K562 (cell line): ENCODE data around the gene ZRANB3. TPM values are rescaled to one million over a fixed set of nuclear protein-coding genes. Genes with fewer than 3 reads are reported as not detected.

ENCODE experiments used
- ATAC-seq: fragments of 200-7000 bp; cut with Tn5 transposase; 3 replicates; pipeline ENCODE4 v1.9.1; 2020; ENCODE audit warnings: moderate library complexity
- BruUV-seq: library from RNA; stranded (reverse); fragments of 400-500 nt; replicated peaks from 2 replicates; lab custom pipeline; 2021; lab: Mats Ljungman, UMichigan
- CTCF ChIA-PET: fragments of 300-600 bp; formaldehyde crosslinking; extraction: SDS; loops from one replicate; lab custom pipeline; 2021; ENCODE audit warnings: low intra/inter-chr PET ratio; lab: Yijun Ruan, JAX
- POLR2A ChIA-PET: fragments of 300-600, 350-650 bp; sonication (Branson Sonifier 250); formaldehyde crosslinking; extraction: SDS; loops from one replicate; lab custom pipeline; 2021; ENCODE audit warnings: antibody characterized with exemption, inconsistent platforms; lab: Yijun Ruan, JAX
- DNase-seq, 4 experiments: peaks; one replicate each; pipeline versions ENCODE4 v3.0.0 to v3.0.0-alpha.2; 2011 to 2018; ENCODE audit warnings: low spot score in 3 of 4, mixed read lengths in 3 of 4; ENCODE audit errors: extremely low read depth in 1 of 4
- FAIRE-seq: peaks from 2 replicates; lab custom pipeline; 2011; peaks lifted over from hg19 to GRCh38; lab: Jason Lieb, UNC
- H2AFZ ChIP-seq: 2 replicates; pipeline ENCODE4 v1.6.0; 2011; ENCODE audit warnings: low read depth, low read length, control low read depth, inconsistent platforms
- H3K27ac ChIP-seq: fragments of 200-600 bp; 3 replicates; pipeline ENCODE4 v1.8.0; 2011; ENCODE audit warnings: low read depth, mild to moderate bottlenecking, control low read depth, inconsistent platforms, low read length, moderate library complexity, mixed read lengths; ENCODE audit errors: extremely low read depth
- H3K27me3 ChIP-seq, 2 experiments: fragments of 300-600 bp in 1 of 2; 2 replicates in 1 of 2; 3 replicates in 1 of 2; pipeline versions ENCODE4 v1.6.0 to v1.8.0; 2011; ENCODE audit warnings: inconsistent platforms in 2 of 2, low read length in 2 of 2, mild to moderate bottlenecking in 1 of 2, mixed read lengths in 1 of 2, moderate library complexity in 1 of 2; ENCODE audit not compliant: control insufficient read depth in 2 of 2, insufficient read depth in 2 of 2
- H3K36me3 ChIP-seq: fragments of 300-600 bp; 3 replicates; pipeline ENCODE4 v1.8.0; 2011; ENCODE audit warnings: mild to moderate bottlenecking, low read length, inconsistent platforms; ENCODE audit not compliant: control insufficient read depth, insufficient read depth
- H3K4me1 ChIP-seq, 2 experiments: fragments of 200-600 bp in 1 of 2; replicated peaks in 1 of 2; 2 replicates in 1 of 2; 3 replicates in 1 of 2; pipeline versions ENCODE4 v1.5.1 to v1.8.0; 2011; ENCODE audit warnings: inconsistent platforms in 2 of 2, low read length in 2 of 2, mild to moderate bottlenecking in 1 of 2, mixed read lengths in 1 of 2, moderate library complexity in 1 of 2; ENCODE audit not compliant: control insufficient read depth in 2 of 2, insufficient read depth in 2 of 2
- H3K4me2 ChIP-seq: 2 replicates; pipeline ENCODE4 v1.6.1; 2011; ENCODE audit warnings: low read length, control low read depth, inconsistent platforms, mixed read lengths; ENCODE audit not compliant: insufficient read depth
- H3K4me3 ChIP-seq: fragments of 200-600 bp; sonication (generic), shearing (Covaris generic); 2 replicates; pipeline ENCODE4 v1.5.1; 2016; ENCODE audit warnings: control low read depth, inconsistent platforms
- H3K79me2 ChIP-seq: fragments of 200-600 bp; 3 replicates; pipeline ENCODE4 v1.8.0; 2011; ENCODE audit warnings: low read length, inconsistent platforms; ENCODE audit not compliant: control insufficient read depth, insufficient read depth
- H3K9ac ChIP-seq, 2 experiments: 2 replicates each; pipeline versions ENCODE4 v1.6.0 to v1.6.1; 2011; ENCODE audit warnings: low read depth in 2 of 2, low read length in 2 of 2, control low read depth in 1 of 2, inconsistent platforms in 1 of 2, mild to moderate bottlenecking in 1 of 2, mixed read lengths in 1 of 2; ENCODE audit not compliant: insufficient read depth in 1 of 2
- H3K9me1 ChIP-seq: one replicate; pipeline ENCODE4 v1.6.0; 2011; ENCODE audit warnings: inconsistent platforms, mild to moderate bottlenecking, low read length, moderate library complexity; ENCODE audit not compliant: control insufficient read depth, insufficient read depth
- H3K9me3 ChIP-seq: replicated peaks from 2 replicates; pipeline ENCODE4 v1.5.1; 2011; ENCODE audit warnings: low read depth, low read length, inconsistent platforms; ENCODE audit not compliant: control insufficient read depth, insufficient read depth
- H4K20me1 ChIP-seq: replicated peaks from 2 replicates; pipeline ENCODE4 v1.6.1; 2011; ENCODE audit warnings: low read length, inconsistent platforms, mixed read lengths; ENCODE audit not compliant: control insufficient read depth, insufficient read depth
- CBX3 ChIP-seq, 2 experiments: IDR thresholded peaks; 1 replicate in 1 of 2; 2 replicates in 1 of 2; pipeline ENCODE4 v1.6.1; 2012; ENCODE audit warnings: inconsistent platforms in 2 of 2, low read length in 2 of 2, borderline replicate concordance in 1 of 2, control low read depth in 1 of 2
- CHD1 ChIP-seq: fragments of 200-600 bp; sonication (generic); IDR thresholded peaks from one replicate; pipeline ENCODE4 v1.6.1; 2012; ENCODE audit warnings: mild to moderate bottlenecking, moderate library complexity, low read length, inconsistent platforms
- RBM25 ChIP-seq: fragments of 200-400 bp; formaldehyde crosslinking; IDR thresholded peaks from 2 replicates; pipeline ENCODE4 v1.6.1; 2018; ENCODE audit warnings: low read length, low read depth, moderate library complexity; ENCODE audit not compliant: severe bottlenecking
- TRIM28 ChIP-seq: fragments of 450-650 bp; IDR thresholded peaks from 2 replicates; pipeline ENCODE4 v1.6.1; 2017
- ZFP30 ChIP-seq: fragments of 250-450 bp; sonication (Bioruptor Pico); IDR thresholded peaks from 2 replicates; pipeline ENCODE4 v1.8.0; 2022; ENCODE audit warnings: moderate library complexity, mild to moderate bottlenecking, inconsistent platforms, borderline replicate concordance
- ZNF408 ChIP-seq: fragments of 250-450 bp; sonication (Bioruptor Pico); IDR thresholded peaks from 2 replicates; pipeline ENCODE4 v1.4.0; 2020; ENCODE audit warnings: low read depth, mild to moderate bottlenecking, moderate library complexity
- ZNF561 ChIP-seq: fragments of 450-650 bp; formaldehyde crosslinking; conservative IDR thresholded peaks from 2 replicates; pipeline ENCODE4 v1.4.0; 2020; ENCODE audit warnings: mild to moderate bottlenecking, moderate library complexity
- WGBS: fragments of 100-300 bp; shearing (Covaris generic); methylation state at CpG from one replicate; pipeline ENCODE4 v1.1.6; 2016; ENCODE audit warnings: low coverage, mixed read lengths; ENCODE audit not compliant: insufficient coverage; ENCODE audit errors: missing lambda C conversion rate; 5-methylcytosine and 5-hydroxymethylcytosine counted together
- in situ Hi-C: fragments of 300-500 bp; cut with MboI; formaldehyde crosslinking; loops from 4 replicates; pipeline ENCODE4 v1.15.0; 2018; ENCODE audit warnings: inconsistent platforms, mixed read lengths
- intact Hi-C: fragments of 100-400 bp; cut with micrococcal nuclease; formaldehyde crosslinking; loops from 2 replicates; pipeline ENCODE4 v1.14.2; 2022
- polyA plus RNA-seq, 8 experiments: library from polyadenylated mRNA; depleted of rRNA in 4 of 8; stranded (reverse) in 5 of 8; unstranded in 3 of 8; fragments of >200 nt; fragmentation: Nextera tagmentation in 2 of 8; fragmentation: Illumina TruSeq in 1 of 8; extraction: Ambion mirVana in 2 of 8; extraction: Trizol in 1 of 8; gene quantifications; 2 replicates each; pipeline versions ENCODE4 v1.2.1 to v1.2.3, GENCODE V29; 2011 to 2014; ENCODE audit warnings: inconsistent platforms in 1 of 8, missing spikeins in 1 of 8
- total RNA-seq, 7 experiments: library from RNA; depleted of rRNA in 6 of 7; stranded (reverse); fragments of >200 nt in 6 of 7; fragmentation: Illumina TruSeq in 2 of 7; extraction: Trizol in 2 of 7; gene quantifications; 2 replicates each; pipeline versions ENCODE4 v1.2.1 to v1.2.3, GENCODE V29; 2011 to 2021; ENCODE audit warnings: low replicate concordance in 1 of 7
- TF ChIP-seq, protein P1 (sequence below): fragments of 450-650 bp; IDR thresholded peaks from 2 replicates; pipeline ENCODE4 v1.6.1; 2016; ENCODE audit warnings: antibody characterized with exemption
- TF ChIP-seq, protein P2 (sequence below): fragments of 250-450 bp; sonication (Bioruptor Pico); IDR thresholded peaks from 2 replicates; pipeline ENCODE4 v1.5.1; 2021; ENCODE audit warnings: mild to moderate bottlenecking
- TF ChIP-seq, protein P3 (sequence below): fragments of 450-650 bp; IDR thresholded peaks from 2 replicates; pipeline ENCODE4 v1.6.1; 2018; ENCODE audit warnings: mild to moderate bottlenecking, low read depth; ENCODE audit not compliant: partially characterized antibody

The ZRANB3 gene
- total and polyA plus RNA-seq, 9 of the 15 experiments (the other 6 are each of a cell fraction or from before 2014, with no cell fraction given): 8.6 to 21.3 (median 14.7) TPM

DNA sequence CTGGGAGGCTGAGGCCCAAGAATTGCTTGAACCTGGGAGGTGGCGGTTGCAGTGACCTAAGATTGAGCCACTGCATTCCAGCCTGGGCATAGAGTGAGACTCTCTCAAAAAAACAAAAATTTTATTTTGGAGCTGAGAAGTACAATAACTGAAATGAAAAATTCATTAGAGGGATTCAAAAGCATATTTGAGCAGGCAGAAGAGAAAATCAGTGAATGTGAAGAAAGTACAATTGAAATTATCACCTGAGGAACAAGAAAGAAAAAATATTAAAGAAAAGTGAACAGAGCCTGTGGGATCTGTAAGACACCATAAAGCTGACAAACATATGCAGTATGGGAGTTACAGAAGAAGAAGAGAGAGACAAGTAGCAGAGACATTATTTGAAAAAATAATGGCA lies 341.9 kb downstream of the ZRANB3 start:
- intact Hi-C loops: no loop called here
- TF ChIP-seq CHD1 (no peak), CBX3 (IDR thresholded peaks at IDR 0.05; ENCODE audit: borderline replicate concordance in 1 of 2, low read length in 2 of 2) (peak in 1 of 2 experiments; percentile 83; a peak in 2 of 3 replicates), ZFP30 (peak; percentile 67; the same call in 1 of the 2 replicates), TRIM28 (peak; percentile 75; the same call in 1 of the 2 replicates), ZNF561 (no peak), RBM25 (peak; percentile 16), ZNF408 (CRISPR knock-in tag) (no peak)
- TF ChIP-seq, protein P1, sequence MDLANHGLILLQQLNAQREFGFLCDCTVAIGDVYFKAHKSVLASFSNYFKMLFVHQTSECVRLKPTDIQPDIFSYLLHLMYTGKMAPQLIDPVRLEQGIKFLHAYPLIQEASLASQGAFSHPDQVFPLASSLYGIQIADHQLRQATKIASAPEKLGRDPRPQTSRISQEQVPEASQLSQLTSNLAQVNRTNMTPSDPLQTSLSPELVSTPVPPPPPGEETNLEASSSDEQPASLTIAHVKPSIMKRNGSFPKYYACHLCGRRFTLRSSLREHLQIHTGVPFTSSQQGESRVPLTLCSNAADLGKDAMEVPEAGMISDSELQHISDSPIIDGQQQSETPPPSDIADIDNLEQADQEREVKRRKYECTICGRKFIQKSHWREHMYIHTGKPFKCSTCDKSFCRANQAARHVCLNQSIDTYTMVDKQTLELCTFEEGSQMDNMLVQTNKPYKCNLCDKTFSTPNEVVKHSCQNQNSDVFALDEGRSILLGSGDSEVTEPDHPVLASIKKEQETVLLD: no peak
- TF ChIP-seq, protein P2, sequence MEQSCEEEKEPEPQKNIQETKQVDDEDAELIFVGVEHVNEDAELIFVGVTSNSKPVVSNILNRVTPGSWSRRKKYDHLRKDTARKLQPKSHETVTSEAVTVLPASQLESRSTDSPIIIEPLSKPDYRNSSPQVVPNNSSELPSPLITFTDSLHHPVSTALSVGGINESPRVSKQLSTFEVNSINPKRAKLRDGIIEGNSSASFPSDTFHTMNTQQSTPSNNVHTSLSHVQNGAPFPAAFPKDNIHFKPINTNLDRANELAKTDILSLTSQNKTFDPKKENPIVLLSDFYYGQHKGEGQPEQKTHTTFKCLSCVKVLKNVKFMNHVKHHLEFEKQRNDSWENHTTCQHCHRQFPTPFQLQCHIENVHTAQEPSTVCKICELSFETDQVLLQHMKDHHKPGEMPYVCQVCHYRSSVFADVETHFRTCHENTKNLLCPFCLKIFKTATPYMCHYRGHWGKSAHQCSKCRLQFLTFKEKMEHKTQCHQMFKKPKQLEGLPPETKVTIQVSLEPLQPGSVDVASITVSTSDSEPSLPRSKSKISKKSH: peak; percentile 39; the same call in 1 of the 2 replicates
- TF ChIP-seq, protein P3, sequence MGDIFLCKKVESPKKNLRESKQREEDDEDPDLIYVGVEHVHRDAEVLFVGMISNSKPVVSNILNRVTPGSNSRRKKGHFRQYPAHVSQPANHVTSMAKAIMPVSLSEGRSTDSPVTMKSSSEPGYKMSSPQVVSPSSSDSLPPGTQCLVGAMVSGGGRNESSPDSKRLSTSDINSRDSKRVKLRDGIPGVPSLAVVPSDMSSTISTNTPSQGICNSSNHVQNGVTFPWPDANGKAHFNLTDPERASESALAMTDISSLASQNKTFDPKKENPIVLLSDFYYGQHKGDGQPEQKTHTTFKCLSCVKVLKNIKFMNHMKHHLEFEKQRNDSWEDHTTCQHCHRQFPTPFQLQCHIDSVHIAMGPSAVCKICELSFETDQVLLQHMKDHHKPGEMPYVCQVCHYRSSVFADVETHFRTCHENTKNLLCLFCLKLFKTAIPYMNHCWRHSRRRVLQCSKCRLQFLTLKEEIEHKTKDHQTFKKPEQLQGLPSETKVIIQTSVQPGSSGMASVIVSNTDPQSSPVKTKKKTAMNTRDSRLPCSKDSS: peak; percentile 51

More for the DNA sequence above, 341.9 kb downstream of the ZRANB3 start:
- Histone ChIP-seq H3K27me3 (no peaks in the 10 kb centered on the region), H3K4me1 (no peaks in the 10 kb centered on the region), H3K36me3 (no peaks in the 10 kb centered on the region), H3K79me2 (no peaks in the 10 kb centered on the region), H3K27ac (no peak overlapping the region), H2AFZ (no peak overlapping the region), H3K9me3 (0 out of 2 replicates have a peak, but pooled peaks cover 3% of the 10 kb centered on the region), H3K9ac (no peak overlapping the region), H3K4me2 (no peak overlapping the region), H3K4me3 (no peak overlapping the region), H4K20me1 (no peaks in the 10 kb centered on the region), H3K9me1 (no peaks in the 10 kb centered on the region)
- BruUV-seq: no TSS peak
- FAIRE-seq (no peak), DNase-seq (no peak), ATAC-seq (no peak)
- WGBS: 92% methylated on average over 1 of the region's 1 CpG
- ChIA-PET CTCF (no interaction called here), POLR2A (interaction anchor here (1.3 kb wide), 1 partner anchor 37 kb away, joined by 6 read pairs; no protein-coding TSS in a partner anchor)
- in situ Hi-C loops: no loop called here
